Stimulated activated CD8-positive, alpha-beta memory T cell treated with anti-CD3 and anti-CD28 coated beads, Interleukin-12 subunit alpha, Interleukin-12 subunit beta, amount 100 ng/mL, for 24 hours (primary cell): ENCODE results near the gene DOC2B.

Experiments used
- DNase-seq: peaks from one replicate; pipeline ENCODE4 v3.0.0-alpha.2; 2020; ENCODE audit errors: extremely low read depth

The DOC2B gene

GRCh38 chr17:162689-163088, 18.8 kb downstream of the DOC2B start:
- DNase-seq: no peak

- DNase-seq: no peak
Measured at GRCh38 chr17:161481-161880, 20.0 kb downstream of the DOC2B start.

GRCh38 chr17:160336-160735, 21.1 kb downstream of the DOC2B start:
- no peak for DNase-seq

- DNase-seq: no peak
Measured at GRCh38 chr17:159609-160008, 21.8 kb downstream of the DOC2B start.

- DNase-seq: no peak
Measured at GRCh38 chr17:158379-158778, 23.1 kb downstream of the DOC2B start.

GRCh38 chr17:157901-158300, 23.5 kb downstream of the DOC2B start:
- DNase-seq: no peak

GRCh38 chr17:156946-157345, 24.5 kb downstream of the DOC2B start:
- no peak for DNase-seq

- DNase-seq: no peak
Measured at GRCh38 chr17:156094-156621, 25.3 kb downstream of the DOC2B start.

- no peak for DNase-seq
Measured at GRCh38 chr17:155576-155975, 25.9 kb downstream of the DOC2B start.

DNA sequence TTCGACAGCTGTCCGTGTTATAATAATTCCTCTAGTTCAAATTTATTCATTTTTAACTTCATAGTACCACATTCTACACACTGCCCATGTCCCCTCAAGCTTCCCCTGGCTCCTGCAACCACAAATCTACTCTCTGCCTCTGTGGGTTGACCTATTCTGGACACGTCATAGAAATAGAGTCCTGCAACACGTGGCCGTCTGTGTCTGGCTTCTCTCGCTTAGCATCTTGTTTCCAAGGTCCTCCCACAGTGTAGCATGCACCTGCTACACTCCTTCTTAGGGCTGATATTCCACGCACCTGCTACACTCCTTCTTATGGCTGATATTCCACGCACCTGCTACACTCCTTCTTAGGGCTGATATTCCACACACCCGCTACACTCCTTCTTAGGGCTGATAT, 27.6 kb downstream of the DOC2B start:
- no peak for DNase-seq

DNA sequence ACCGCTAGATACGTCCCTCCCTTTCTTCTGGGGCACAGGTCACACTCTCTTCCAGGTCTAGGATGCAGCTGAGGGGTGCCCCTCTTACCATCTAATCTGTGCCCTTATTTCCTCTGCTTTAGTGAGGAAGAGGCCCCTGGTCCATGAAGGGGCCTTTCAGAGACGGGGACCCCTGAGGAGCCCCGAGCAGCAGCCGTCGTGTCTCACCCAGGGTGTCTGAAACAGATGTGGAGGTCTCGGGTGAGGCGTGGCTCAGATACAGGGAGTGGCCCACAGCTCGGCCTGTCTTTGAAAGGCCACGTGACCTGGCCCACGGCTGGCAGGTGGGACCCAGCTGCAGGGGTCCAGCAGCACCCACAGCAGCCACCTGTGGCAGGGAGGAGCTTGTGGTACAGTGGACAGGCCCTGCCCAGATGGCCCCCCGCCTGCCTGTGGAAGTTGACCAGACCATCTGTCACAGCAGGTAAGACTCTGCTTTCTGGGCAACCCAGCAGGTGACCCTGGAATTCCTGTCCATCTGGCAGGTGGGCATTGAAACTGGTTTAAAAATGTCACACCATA, 28.5 kb downstream of the DOC2B start:
- DNase-seq: no peak

- DNase-seq: no peak
Measured at GRCh38 chr17:151886-152859, 29.3 kb downstream of the DOC2B start.

- DNase-seq: no peak
Measured at GRCh38 chr17:151004-151403, 30.4 kb downstream of the DOC2B start.

GRCh38 chr17:149897-150584, 31.4 kb downstream of the DOC2B start:
- DNase-seq: no peak

DNA sequence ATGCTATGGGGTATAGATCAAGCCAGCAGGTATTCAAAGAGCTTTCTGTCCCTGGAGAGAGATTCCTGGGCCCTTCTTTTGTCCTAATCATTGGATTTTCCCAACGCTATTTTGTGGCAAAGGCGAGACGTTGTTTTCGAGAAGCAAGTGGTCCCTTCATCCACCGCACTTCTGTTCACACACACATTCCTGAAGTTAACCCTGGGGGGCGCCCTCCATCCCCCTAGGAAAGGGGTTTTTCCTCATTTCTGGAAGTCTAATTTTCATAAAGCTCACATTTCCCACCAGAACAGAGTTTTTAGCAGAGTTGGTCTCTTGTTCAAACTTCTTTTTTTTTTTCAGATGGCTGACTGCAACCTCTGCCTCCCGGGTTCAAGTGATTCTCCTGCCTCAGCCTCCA, 32.2 kb downstream of the DOC2B start:
- DNase-seq: no peak

DNA sequence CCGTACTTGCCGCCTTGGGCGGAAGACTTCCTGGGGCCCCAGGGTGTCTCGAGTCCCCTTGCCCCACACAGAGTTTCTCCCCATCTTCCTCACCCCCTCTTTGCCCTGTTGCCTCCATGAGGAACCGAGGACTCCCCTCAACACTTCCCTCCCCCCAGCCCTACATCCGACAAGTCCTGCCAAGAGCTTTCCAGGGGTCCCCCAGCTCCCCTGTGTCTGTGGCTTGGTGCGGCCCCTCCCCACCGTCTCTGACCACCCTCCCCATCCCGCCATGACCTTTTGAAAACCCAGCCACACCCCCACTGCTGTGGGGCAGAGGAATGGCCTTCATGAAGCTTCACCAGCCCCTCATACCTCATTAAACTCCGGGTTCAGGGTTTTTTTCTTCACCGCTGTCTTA, 32.7 kb downstream of the DOC2B start:
- DNase-seq: no peak

GRCh38 chr17:147796-148740, 33.4 kb downstream of the DOC2B start:
- DNase-seq: no peak

DNA sequence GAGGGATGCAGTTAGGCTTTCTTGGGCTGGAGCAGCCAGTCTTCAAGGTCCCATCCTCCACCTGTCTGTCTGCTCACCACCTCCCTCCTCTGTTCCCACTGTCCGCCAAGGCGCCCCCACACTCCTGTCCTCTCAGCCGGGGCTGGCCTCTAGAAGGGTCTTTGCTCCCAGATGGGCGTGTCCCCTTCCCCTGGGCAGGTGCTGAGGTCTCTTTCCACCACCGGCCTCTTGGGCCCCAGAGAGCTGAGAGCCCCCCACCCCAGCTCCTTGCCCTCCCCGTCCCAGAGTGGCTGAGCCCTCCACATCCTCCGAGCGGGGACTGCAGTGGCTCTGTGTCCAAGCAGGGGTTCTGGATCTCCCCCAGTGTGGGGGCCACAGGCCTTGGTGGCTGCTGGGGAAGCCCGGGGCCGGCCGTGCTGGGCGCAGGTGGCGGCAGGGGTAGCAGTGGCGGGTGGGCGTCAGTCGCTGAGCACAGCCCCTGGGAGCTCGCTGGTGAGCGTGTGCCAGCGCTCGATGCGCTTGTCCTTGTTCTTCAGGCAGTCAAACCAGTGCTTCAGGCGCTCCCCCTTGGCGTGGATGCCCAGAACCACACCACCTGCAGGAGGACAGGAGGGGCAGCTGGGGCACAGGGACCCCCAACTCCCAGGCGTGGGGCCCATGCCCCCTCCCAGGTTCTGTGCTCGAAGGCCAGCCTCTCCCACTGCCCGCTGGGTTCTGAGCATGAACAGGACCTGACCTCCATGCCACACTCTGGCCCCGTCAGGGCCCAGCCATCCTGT, 34.3 kb downstream of the DOC2B start:
- DNase-seq: no peak

DNA sequence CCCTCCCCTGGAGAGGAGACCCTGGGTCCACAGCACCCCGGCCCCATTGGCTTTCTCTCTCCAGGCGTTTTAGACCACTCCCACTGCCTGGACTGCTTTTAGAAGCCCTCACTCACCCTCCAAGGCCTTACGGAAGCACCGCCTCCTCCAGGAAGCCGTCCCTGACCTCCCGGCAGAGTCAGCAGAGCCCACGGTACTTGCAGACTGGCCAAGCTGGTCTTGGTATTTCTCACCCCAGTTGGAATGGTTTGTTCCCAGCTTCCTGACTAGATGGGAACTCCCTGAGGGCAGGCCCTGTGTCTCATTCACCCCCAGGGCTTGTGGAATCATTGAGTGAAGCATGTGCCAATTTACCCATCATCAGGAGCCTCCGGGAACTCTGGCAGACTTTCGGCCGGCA, 34.9 kb downstream of the DOC2B start:
- no peak for DNase-seq

DNA sequence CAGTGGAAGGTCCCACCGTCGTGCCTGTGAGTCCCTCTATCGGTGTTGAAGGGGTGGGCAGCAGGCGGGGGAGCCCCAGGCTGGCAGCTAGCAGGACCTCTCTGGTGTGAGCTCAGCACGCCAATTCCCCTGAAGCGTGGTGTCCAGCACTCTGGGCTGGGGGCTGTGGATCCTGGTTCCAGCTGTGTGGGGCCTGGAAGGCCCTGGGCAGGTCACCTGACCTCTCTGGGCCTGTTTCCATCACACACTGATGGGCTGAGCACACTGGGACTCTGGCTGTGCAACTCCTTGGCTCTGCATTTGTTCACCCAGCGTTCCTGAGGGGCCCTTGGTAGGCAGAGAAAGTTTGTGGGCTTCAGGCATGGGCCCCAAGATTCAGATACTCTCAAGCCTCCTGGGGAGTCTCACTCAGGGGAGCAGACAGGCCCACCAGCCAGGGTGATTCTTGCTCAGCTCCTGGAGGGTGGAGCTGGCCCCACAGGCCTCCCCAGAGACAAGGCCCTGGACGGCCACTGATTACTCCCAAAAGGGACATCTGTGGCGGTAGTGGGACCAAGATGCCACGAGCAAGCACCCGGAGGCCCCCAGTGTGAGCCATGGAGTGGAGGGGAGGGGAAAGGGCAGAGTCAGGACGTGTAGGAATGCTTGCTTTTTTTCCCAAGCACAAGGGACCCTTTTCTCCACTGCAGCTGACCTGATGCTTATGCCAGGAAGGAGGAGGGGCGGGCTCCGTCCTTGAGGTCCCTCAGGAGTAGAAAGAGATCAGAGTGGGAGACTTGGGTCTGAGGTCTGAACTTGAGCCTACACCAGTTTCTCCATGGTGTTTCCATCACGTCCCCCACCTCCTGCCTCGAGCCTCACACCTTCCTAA, 35.5 kb downstream of the DOC2B start:
- DNase-seq: no peak
